ENCODE results near the gene NXPE3. TPM values are rescaled to one million over a fixed set of nuclear protein-coding genes. Genes with fewer than 3 reads are reported as not detected.

The NXPE3 gene
- total RNA-seq, 1 donor, result 22.0 TPM

- H3K4me3 ChIP-seq (ENCODE audit: low read depth, low read length), result no peak overlapping the region
- no peak for TF ChIP-seq CTCF (IDR thresholded peaks at IDR 0.05; ENCODE audit: insufficient read depth, low read depth, low read length)
- peak; percentile 60 for DNase-seq (ENCODE audit: low read depth)
Observed at GRCh38 chr3:101865751-101866509, 86.9 kb downstream of the NXPE3 start.

- no peak for TF ChIP-seq CTCF (IDR thresholded peaks at IDR 0.05; ENCODE audit: insufficient read depth, low read depth, low read length)
- no peak overlapping the region for H3K4me3 ChIP-seq (ENCODE audit: low read depth, low read length)
- no peak for DNase-seq (ENCODE audit: low read depth)
Observed at GRCh38 chr3:101867511-101867910, 88.5 kb downstream of the NXPE3 start.

GRCh38 chr3:101867996-101868395, 89.0 kb downstream of the NXPE3 start:
- TF ChIP-seq CTCF (IDR thresholded peaks at IDR 0.05; ENCODE audit: insufficient read depth, low read depth, low read length), result no peak
- no peak for DNase-seq (ENCODE audit: low read depth)
- H3K4me3 ChIP-seq (ENCODE audit: low read depth, low read length), result no peak overlapping the region

- H3K4me3 ChIP-seq (ENCODE audit: low read depth, low read length), result no peak overlapping the region
- DNase-seq (ENCODE audit: low read depth), result no peak
- TF ChIP-seq CTCF (IDR thresholded peaks at IDR 0.05; ENCODE audit: insufficient read depth, low read depth, low read length), result no peak
Observed at GRCh38 chr3:101868534-101869464, 89.8 kb downstream of the NXPE3 start.

- no peak overlapping the region for H3K4me3 ChIP-seq (ENCODE audit: low read depth, low read length)
- no peak for DNase-seq (ENCODE audit: low read depth)
- TF ChIP-seq CTCF (IDR thresholded peaks at IDR 0.05; ENCODE audit: insufficient read depth, low read depth, low read length), result no peak
Observed at GRCh38 chr3:101870138-101870537, 91.1 kb downstream of the NXPE3 start.

- DNase-seq (ENCODE audit: low read depth), result peak; percentile 93
- TF ChIP-seq CTCF (IDR thresholded peaks at IDR 0.05; ENCODE audit: insufficient read depth, low read depth, low read length), result no peak
- no peak overlapping the region for H3K4me3 ChIP-seq (ENCODE audit: low read depth, low read length)
Observed at GRCh38 chr3:101873619-101874018, 94.6 kb downstream of the NXPE3 start.

Data from fibroblast of villous mesenchyme (primary cell).